Neural progenitor cell (in vitro differentiated cells): ENCODE data around the gene TMPRSS13.

ENCODE experiments used
- EZH2 ChIP-seq: fragments of 200-600 bp; sonication (generic); IDR thresholded peaks from 2 replicates; pipeline ENCODE4 v1.6.1; 2017; ENCODE audit warnings: antibody characterized with exemption, mild to moderate bottlenecking, moderate library complexity
- EZH2phosphoT487 ChIP-seq: fragments of 200-600 bp; sonication (generic); IDR thresholded peaks from 2 replicates; pipeline ENCODE4 v1.6.1; 2017; ENCODE audit warnings: antibody characterized with exemption
- TF ChIP-seq, protein P1 (sequence below): fragments of 200-600 bp; sonication (generic); IDR thresholded peaks from 2 replicates; pipeline ENCODE4 v1.5.1; 2017; ENCODE audit warnings: antibody characterized with exemption, mild to moderate bottlenecking

DNA sequence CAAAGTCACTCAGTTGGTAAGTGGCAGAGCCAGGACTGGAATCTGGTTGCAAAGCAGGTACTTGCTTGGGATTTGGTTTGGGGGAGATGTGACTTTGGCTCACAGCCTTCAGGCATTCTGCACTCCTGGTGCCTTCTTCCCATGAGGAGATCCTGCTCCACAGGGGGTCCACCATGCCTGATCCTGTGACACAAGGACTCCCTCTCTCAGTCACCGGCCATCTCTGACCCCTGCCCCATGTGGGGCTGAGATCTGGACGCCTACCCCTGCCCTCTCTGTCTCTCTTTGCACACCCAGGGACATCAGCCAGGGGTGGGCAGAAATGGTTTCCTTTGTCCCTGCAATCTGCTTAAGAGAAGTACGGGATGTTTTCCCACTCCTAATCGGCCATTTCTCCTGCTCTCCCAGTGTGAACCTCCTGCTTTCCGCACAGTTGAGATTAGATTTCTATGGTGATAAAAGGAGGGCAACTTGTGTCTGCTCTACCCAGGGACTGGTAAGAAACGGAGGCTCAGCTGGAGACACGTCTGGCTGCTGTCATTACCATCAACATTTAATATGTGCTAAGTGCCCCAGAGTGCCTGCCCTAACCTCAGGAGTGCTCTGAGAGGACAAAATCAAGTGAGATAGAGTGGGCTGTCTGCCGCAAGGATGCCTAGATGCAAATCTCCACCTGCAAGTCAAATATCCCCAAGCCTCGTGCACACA lies 41.6 kb downstream of the TMPRSS13 start:
- TF ChIP-seq, protein P1, sequence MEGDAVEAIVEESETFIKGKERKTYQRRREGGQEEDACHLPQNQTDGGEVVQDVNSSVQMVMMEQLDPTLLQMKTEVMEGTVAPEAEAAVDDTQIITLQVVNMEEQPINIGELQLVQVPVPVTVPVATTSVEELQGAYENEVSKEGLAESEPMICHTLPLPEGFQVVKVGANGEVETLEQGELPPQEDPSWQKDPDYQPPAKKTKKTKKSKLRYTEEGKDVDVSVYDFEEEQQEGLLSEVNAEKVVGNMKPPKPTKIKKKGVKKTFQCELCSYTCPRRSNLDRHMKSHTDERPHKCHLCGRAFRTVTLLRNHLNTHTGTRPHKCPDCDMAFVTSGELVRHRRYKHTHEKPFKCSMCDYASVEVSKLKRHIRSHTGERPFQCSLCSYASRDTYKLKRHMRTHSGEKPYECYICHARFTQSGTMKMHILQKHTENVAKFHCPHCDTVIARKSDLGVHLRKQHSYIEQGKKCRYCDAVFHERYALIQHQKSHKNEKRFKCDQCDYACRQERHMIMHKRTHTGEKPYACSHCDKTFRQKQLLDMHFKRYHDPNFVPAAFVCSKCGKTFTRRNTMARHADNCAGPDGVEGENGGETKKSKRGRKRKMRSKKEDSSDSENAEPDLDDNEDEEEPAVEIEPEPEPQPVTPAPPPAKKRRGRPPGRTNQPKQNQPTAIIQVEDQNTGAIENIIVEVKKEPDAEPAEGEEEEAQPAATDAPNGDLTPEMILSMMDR, result no peak
- TF ChIP-seq EZH2phosphoT487 (no peak), EZH2 (no peak)
